DMS 273 (cell line): ENCODE measurements around the gene TF.
A peak's percentile ranks its signal among the peaks of the same experiment; 100 is the strongest.
"Not testable (repeated sequence)": the region's sequence is repeated elsewhere in the genome, so short reads cannot be mapped to it uniquely, and the experiment has no call there.

ENCODE experiments used
- DNase-seq: peaks from one replicate; lab custom pipeline; 2025; ENCODE audit not compliant: unreplicated experiment; lab: John Stamatoyannopoulos, UW

TF gene

DNA sequence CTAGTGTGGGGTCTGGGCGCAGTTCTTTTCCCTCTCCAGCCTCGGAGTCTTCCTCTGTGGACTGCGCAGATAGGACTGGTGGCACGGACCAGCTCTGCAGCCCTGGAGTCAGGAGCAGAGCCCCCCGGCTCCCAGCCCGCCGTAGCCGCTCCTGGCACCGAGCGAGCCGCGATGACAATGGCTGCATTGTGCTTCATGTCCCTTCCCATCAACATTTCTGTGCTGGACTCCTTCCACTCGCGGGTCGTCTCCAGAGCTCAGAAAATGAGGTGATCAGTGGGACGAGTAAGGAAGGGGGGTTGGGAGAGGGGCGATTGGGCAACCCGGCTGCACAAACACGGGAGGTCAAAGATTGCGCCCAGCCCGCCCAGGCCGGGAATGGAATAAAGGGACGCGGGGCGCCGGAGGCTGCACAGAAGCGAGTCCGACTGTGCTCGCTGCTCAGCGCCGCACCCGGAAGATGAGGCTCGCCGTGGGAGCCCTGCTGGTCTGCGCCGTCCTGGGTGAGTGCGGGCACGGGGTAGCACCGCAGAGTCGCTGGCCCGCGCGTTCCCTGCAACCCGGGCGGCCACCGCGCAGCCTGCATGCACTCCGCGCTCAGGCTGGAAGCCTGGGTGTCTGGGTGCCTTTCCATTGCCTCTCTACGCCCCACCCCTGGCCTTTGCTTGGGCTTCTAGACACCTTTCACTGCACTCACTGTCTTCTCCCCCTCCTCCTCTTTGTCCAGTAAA is at the start of gene TF:
Gene TF (plus strand): TSS at position 413 of the 731 bp plus-strand sequence. CDS start 48 bp downstream, at position 461.
- no peak for DNase-seq

DNA sequence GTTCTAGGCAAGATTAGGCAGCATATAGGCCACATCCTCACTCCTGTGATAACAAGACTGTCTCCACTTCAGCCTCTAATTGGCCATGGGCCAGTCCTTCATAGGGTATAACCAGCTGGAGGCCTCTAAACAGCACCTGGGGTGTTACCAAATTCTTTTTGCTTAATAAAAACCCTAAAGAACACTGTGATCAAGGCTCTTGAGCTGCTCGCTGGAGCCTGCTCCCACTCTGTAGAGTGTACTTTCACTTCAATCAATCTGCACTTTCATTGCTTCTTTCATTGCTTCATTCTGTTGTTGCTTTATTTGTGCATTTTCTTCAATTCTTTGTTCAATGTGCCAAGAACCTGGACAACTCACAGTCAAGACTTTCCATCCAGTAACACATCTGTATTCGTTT is 48.2 kb upstream of the TF start:
- peak; percentile 65 for DNase-seq

DNA sequence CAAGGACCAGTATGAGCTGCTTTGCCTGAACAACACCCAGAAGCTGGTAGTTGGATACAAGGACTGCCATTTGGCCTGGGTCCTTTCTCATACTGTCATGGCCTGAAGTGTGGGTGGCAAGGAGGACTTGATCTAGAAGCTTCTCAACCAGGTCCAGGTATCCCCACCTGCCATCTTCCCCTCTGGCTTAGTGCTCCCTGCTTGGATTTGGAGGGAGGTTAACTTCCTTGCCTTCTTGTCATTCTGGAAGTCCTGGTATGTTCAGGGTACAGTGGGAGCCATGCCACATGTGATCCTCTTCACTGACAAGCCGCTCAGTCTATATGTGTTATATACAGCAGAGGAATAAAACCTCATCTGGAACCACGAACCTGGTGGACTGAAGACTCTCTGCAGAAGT is 46.7 kb upstream of the TF start:
- DNase-seq: no peak

GRCh38 chr3:133699903-133700302 is 46.3 kb upstream of the TF start:
- DNase-seq: no peak

DNA sequence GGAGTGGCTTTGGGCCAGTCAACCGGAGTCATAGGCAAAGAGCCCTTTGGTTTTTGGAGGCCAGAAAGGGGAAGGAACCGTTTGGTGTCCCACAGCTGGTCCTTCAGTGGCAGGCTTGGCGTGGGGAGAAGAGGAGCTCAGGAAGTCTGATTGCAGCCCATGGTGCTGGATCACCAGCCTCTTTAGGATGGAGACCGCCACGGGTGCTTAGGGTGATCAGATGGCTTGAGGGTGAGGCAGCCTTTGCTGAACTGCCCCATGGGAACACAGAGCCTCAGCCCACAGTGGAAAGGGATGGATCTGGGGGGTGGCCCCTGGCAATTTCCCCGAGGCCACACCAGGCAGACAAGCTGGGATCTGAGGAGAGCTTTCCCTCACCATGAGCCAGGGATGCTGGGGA is 45.8 kb upstream of the TF start:
- DNase-seq: no peak

DNA sequence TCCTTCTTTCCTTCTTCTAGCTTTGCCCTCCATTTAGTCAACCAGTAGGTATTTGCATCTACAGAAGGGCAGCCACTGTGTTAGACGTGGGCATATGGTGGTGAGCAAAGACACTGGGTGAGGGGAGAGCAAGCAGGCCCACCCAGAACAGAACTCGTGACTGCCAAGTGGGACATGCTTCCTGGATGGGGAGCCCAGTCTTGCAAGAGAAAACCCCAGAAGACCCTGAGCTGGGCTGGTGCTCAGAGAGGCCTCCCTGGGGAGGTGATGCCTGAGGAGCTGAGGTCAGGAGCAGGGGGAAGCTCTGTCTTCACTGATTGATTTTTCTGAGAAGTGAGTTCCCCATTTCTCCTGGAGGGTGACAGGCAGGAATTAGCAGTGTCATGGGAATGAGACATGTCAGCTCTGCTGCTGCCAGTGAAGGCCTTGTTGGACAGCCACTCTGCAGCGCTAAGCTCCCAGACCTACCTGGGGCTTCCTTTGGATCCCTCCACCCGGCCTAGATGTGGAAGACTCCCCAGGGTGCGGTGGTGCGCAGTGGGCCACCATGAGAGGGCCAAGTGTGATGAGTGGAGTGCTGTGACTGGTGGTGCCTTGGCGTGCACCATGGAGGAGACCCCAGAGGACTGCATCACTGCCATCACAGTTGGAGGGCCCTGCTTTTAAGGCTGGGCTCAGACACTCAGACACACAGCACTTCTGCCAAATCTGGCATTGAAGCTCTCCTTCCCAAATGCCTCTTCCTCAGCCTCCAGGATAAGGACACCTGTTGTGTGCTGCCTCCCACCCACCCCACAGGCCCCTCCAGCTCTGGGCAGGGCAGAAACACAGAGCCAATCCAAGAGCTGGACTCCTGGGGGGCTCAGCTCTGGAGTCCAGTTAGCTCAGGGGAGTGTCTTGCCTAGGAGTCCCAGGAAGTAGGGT is 44.5 kb upstream of the TF start:
- no peak for DNase-seq

DNA sequence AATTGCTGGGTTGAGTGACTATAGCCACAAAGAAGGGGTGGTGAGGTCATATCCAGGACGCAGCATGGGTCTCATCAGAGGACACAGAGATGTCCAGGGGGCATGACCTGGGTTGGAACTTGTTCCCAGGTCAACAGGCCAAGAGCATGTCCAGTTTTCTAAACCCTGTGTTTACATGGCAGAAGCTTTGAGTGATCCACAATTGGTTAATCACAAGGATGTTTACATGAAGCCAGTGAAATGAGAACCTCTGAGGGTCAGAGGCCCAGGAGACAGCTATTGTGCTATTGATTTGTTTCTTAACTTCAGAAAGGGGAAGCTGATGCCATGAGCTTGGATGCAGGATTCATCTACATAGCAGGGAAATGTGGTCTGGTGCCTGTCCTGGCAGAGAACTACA is 42.3 kb upstream of the TF start:
- DNase-seq: no peak

DNA sequence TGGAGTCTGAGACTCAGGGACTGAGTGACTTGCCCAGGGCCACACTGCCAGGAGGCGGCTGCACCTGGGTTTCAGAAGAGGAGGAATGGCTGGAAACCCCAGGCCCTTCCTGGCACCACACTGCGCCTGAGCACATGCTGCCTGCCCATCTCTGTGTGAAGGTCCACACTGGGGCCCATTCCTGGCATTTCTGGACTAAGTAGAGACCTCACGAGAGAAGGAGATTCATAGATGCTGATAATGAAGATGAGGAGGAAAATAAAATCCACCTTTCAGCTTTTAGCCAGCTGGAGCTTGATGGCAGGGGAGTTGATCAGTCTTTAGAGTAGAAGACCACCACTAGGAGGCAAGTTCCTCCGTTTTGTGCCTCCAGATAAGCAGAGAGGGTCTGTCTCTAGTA is 40.2 kb upstream of the TF start:
- DNase-seq: no peak

- DNase-seq: peak; percentile 42
Observed at GRCh38 chr3:133709139-133709750, 36.9 kb upstream of the TF start.

DNA sequence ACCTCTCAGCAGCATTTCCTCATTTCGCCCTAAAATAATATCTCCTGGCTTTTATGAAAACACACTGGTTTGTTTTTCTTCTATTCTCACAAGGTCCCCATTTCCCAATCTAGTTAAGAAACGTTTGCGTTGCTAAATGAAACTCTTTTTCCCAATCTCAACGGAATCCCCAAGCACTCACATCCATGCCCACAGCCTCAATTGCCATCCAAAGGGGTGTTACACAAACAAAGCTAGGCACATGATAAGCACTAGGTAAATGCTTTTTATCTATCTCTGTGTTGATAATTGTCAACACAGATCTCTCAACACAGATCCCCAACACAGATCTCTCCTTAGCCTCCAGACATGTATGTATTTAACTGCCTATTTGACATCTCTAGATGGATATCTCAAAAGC is 35.2 kb upstream of the TF start:
- DNase-seq: no peak

DNA sequence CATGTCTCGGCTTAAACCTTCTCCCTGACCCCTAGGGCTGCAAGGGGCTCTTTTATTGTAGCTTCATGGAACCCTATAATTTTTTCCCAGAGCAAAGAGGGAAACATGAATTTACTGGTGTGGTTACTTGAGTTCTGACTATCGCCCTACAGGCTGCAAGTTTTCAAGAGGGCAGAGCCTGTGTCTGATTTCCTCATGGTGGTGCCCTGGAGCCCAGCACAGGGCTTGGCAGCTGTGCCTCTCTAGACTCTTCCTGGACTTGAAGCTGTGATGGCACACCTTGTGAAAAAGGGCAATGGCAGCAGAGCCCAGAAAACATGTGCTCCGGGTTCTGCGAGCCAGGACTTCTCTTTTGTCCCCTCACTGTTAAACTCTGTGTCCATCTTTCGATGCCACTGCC is 34.2 kb upstream of the TF start:
- no peak for DNase-seq

GRCh38 chr3:133713347-133713746 is 32.8 kb upstream of the TF start:
- DNase-seq: no peak

DNA sequence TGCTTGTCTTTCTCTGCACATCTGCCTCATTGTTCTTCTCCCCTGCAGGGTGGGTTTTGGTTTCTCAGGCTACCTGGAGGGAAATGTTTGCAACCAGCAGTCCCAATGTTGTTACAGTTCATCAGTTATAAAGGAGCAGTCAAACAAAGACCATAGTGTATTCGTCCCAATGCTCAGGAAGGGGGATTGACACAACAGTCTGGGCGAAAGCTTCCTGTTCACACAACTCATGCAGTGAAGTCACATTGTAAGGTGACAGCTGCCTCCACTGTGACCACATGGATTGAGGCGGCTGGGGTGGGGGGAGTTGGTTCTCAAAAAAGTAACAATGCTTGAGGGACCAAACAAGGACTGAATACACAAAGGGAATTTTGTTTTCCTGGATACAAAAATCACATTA is 28.8 kb upstream of the TF start:
- DNase-seq: no peak

GRCh38 chr3:133722935-133723334 is 23.3 kb upstream of the TF start:
- DNase-seq: no peak

DNA sequence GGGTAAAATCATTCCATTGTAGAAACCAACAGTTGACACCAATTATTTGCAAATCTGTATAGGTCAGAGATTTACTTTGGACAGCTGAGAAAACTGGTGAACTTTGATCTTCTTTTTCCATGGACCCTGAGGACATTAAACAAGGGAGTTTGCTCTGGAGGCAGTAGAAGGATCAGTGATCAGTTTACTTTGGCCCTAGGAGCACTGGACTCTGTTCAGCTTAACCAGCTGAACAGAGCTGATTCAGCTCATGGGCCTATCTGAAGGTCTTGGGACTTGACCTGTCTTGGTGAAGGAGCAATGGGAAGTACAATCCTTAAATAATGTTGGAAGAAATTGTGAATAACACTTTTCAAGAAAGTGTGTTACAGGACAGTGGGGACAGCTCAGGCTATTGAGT is 15.2 kb upstream of the TF start:
- DNase-seq: no peak

DNA sequence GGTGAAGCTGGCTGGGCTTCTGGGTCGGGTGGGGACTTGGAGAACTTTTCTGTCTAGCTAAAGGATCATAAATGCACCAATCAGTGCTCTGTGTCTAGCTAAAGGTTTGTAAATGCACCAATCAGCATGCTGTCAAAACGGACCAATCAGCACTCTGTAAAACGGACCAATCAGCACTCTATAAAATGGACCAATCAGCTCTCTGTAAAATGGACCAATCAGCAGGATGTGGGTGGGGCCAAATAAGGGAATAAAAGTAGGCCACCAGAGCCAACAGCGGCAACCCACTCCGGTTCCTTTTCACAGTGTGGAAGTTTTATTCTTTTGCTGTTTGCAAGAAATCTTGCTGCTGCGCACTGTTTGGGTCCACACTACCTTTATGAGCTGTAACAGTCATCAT is 14.0 kb upstream of the TF start:
- DNase-seq: not testable (repeated sequence)

DNA sequence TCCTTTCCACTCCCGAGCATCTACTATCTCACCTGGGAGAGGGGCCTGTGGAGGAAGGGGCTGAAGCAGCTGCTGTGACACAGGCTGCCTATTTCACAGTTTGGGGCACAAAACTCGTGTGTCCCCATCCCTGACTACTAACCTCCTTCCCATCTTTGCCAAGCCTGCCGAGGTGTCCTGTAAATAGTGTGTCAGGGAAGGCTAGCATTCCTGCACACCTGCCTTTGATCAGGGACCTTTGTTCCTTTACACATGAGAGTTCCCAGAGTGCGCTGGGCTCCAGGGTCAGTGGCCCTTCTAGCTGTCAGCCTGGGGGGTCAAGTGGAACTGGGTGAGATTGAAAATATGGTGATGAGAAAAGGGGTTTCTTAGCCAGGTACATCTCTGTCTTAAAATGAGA is 13.0 kb upstream of the TF start:
- no peak for DNase-seq

- no peak for DNase-seq
Observed at GRCh38 chr3:133734305-133734704, 11.9 kb upstream of the TF start.

- no peak for DNase-seq
Observed at GRCh38 chr3:133742351-133743091, 3.7 kb upstream of the TF start.

DNA sequence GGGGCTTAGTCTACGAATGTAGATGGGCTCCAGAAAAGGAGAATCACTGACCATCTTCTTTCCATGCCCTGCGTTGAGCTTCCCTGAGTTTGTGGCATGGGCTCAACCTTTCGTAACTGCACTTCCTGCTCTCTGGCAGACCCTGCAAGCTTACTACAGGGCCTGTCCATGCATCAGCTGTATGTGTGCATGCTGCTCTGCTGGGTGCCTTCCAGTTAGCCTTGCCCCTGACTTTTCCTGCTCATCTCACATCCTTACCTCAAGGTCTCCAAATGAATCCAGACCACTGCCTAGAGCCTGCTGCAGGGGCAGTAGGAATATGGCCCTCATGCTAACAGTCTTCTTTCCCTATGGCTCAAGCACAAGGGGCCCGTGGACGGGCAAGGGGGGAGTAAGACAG is 2.0 kb upstream of the TF start:
- DNase-seq: no peak

GRCh38 chr3:133745108-133745507 is 1.1 kb upstream of the TF start:
- no peak for DNase-seq
